HG02943 (cell line): Measurements from ENCODE around the gene OR6C65.
"Not testable (repeated sequence)": the region's sequence is repeated elsewhere in the genome, so short reads cannot be mapped to it uniquely, and the experiment has no call there.

Experiments
- ATAC-seq: cut with Tn5 transposase; IDR thresholded peaks from one replicate; pipeline ENCODE4 v1.9.1; 2021; ENCODE audit warnings: mild to moderate bottlenecking, low read depth, moderate library complexity; ENCODE audit not compliant: unreplicated experiment

OR6C65 gene

GRCh38 chr12:55400229-55400628, at the start of gene OR6C65:
Gene OR6C65, plus strand, starts transcription at chr12:55400529. Its CDS starts 0 bp downstream, at chr12:55400529.
- ATAC-seq, result no peak

DNA sequence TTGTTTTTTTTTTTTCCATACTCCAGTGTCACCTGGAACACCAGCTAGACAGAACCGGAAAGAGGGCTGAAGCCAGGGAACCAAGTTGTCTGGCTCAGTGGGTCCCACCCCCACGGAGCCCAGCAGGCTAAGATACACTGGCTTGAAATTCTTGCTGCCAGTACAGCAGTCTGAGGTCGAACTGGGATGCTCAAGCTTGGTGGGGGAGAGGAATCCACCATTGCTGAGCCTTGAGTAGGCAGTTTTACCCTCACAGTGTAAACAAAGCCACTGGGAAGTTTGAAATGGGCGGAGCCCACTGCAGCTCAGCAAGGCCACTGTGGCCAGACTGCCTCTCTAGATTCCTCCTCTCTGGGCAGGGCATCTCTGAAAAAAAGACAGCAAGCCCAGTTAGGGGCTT, 45.0 kb upstream of the OR6C65 start:
- ATAC-seq, result not testable (repeated sequence)

GRCh38 chr12:55362675-55363074, 37.7 kb upstream of the OR6C65 start, which contains the start of gene OR6C75:
Gene OR6C75, plus strand, starts transcription at chr12:55362975. Its CDS starts 2,136 bp downstream, at chr12:55365111.
- no peak for ATAC-seq

- ATAC-seq, result no peak
Observed at GRCh38 chr12:55365086-55365485, 35.2 kb upstream of the OR6C65 start.

DNA sequence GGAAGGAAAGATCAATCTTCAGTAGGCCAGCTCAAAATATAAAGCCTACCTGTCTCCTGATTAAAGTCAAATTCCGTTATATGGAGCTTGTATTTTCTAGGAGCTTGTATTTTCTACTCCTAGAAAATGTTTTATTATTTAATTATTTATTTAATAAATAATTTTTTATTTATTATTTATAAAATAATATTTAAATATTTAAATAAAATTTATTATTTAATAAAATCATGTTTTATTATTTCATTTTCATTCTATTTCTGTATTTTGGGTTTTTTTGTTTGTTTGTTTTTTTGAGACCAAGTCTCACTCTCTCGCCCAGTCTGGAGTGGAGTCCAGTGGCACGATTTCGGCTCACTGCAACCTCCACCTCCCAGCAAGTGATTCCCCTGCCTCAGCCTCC, 27.8 kb upstream of the OR6C65 start:
- no peak for ATAC-seq

DNA sequence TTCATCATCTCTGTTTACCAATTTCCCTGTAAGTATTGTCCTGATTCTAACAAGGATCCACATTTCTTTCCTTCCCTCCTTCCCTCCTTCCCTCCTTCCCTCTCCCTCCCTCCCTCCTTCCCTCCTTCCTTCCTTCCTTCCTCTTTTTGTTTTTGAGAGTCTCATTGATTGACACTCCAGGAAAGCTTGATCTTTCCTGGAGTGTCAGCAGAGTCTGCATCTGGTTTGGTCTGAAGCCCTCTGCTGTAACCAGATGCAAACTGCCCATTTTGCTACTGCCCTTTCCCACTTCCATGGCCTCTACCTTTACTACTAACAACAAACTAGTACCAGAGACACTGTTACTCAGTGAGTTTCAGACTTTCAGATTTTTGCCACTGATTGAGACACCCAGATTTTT, 14.4 kb upstream of the OR6C65 start:
- no peak for ATAC-seq

- no peak for ATAC-seq
Observed at GRCh38 chr12:55392032-55392795, 8.1 kb upstream of the OR6C65 start.

GRCh38 chr12:55396326-55396725, 4.0 kb upstream of the OR6C65 start:
- ATAC-seq, result no peak

- ATAC-seq, result no peak
Observed at GRCh38 chr12:55407866-55408265, 7.5 kb downstream of the OR6C65 start.

GRCh38 chr12:55409133-55409532, 8.8 kb downstream of the OR6C65 start:
- not testable (repeated sequence) for ATAC-seq

DNA sequence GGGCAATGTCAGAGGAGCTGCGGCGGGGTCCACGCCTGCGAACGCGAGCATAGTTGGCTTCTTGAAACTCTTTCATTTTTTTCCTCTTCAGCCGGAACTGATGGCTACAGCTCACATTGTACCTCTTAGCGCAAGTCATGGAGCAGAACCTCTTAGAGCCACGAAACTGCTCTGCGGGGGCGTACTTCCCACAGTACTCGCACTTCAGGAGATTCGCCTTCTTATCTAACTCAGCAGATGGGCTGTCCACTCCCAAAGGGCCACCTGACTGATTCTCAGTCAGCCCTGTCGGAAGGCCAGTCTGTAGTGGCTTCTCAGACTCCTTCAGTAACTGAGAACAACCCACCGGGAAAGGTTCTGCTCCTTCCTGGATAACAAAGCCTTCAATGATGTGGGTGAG, 11.8 kb downstream of the OR6C65 start:
- not testable (repeated sequence) for ATAC-seq

DNA sequence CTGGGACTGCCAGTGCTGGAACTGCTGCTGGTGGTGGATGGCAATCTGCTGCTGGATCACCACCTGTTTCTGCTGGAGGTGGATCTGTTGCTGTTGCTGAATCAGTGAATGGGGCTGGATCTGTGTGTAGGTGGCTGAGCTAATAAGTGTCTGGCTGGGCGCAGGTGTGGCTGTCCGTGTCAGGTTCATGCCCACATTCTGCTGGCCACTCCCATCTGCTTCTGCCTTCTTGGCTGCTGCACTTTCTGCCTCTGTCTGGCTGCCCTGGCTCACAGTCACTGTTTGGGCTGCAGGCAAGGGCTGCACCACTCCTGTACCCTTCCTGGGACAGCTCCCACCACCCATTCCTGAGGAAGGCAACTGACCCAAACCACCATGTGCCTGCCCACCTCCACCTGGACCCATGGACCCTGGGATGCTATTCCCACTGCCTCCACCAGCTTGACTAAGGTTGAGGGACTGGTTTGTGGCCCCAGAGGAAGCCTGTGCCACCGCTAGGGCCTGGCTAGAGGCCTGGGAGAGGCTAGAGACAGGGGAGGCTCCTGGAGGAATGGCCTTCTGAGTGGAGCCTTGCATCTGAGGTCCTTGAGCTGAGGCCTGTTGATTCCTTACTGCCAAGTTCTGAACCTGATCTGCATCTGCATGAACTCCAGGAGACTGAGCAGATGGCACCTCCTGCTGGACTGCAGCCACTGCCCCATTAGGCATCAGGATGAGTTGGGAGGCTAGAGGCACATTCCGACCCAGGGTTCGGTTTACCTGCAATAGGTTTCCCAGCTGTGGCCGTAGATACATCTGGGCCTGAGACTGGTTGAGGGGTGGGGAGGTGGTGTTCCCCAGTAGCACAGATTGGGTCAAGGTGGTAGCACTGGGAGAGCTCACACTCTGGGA, 13.4 kb downstream of the OR6C65 start:
- not testable (repeated sequence) for ATAC-seq

GRCh38 chr12:55414396-55414823, 14.1 kb downstream of the OR6C65 start:
- ATAC-seq, result not testable (repeated sequence)

DNA sequence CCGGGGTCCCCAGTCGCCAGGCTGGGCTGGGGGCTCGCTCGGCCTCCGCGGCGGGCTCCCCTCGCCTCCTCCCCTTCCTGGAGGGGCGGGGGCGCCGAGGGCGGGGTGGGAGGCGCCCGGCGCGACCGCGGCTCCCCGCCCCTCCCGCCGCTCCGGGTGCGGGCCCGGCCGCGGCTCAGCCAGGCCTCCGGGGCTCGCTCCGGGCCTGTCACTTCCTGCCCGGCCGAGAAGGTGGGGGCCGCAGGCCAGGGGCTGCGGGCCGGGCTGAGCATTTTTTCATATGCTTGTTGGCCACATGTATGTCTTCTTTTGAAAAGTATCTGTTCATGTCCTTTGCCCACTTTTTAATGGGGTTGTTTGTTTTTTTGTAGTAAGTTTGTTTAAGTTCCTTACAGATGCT, 14.6 kb downstream of the OR6C65 start:
- ATAC-seq, result not testable (repeated sequence)

DNA sequence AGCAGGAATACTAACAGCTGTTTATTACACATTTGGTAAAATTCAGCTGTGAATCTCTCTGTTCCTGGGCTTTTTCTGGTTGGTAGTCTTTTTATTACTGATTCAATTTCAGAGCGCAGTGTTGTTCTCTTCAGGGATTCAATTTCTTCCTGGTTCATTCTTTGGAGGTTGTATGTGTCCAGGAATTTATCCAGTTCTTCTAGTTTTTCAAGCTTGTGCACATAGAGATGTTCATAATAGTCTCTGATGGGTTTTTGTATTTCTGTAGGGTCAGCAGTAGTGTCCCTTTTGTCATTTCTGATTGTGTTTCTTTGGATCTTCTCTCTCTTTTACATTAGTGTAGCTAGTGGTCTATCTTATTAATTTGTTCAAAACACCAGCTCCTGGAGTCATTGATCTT, 16.6 kb downstream of the OR6C65 start:
- ATAC-seq, result no peak

DNA sequence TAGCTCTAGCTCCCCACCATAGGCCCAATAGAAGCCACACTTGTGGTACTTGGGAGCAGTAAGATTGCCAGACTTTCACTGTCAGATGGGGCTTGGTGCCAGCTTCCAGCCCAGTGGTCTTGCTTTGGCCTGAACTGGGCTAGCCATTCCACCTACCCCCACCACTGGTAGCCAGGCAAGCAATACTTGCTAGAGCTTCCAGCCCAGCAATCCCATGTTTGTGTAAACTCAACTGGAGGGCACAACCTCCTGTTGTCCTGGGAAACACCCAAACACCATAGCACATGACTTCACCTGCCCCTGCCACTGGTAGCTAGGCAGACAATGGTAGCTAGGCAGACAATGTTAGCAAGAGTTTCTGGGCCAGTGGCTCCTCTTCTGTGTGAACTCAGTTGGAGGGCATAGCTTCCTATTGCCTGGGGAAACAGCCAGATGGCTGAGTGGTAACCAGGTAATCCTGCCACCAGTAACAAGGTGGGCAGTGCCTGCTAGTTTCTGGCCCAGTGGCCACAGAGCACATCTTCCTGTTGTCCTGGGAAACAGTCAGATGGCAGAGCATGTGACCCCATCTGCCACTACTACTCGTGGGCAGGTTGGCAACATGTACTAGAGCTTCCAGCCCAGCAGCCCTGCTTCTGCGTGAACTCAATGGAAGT, 20.1 kb downstream of the OR6C65 start:
- ATAC-seq, result no peak

- ATAC-seq, result no peak
Observed at GRCh38 chr12:55425954-55426353, 25.6 kb downstream of the OR6C65 start, which contains the start of gene OR6C76. Gene OR6C76, plus strand, starts transcription at chr12:55426254. Its CDS starts 0 bp downstream, at chr12:55426254.

DNA sequence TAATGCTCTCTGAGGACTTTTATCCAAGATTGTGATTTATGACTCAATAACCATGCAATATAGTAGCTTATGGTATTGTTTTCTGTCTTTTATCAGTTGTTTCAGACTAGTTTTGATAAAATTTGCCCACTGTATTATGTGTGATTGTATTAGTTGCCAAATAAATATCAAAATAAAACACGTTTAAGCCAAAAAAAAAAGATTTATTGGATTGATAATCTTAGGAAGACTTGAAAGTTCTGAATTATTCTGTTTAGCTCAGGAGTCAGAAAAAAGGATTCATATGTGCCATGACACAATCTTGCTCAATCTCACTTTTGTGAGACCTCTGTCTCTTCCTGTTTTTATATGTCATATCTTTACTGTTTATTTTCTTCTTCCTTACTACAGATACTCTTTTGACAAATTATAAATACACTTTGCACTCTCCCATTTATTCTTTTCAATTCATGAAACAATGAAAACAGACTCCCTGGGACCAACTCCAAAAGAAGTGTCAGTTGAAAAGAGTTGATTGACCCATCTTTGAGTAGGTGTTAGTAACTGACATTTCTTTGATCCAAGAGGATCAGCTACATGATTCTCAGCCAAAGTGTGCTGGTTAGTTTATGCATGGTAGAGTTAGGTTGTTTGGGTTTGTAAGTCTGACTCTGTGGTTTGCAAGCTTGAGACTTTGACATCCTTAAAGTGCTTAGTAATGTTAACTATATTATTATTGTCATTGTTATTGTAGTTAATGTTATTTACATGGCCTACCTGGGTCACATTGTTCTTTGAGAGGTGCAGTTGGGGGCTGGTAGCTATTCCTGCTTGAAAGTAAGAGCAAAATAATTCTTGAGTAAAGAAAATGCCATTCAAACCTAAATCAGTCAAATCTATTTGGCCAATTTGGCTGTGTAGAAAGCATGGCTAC, 28.3 kb downstream of the OR6C65 start:
- ATAC-seq, result no peak

GRCh38 chr12:55441233-55441632, 40.9 kb downstream of the OR6C65 start:
- not testable (repeated sequence) for ATAC-seq

DNA sequence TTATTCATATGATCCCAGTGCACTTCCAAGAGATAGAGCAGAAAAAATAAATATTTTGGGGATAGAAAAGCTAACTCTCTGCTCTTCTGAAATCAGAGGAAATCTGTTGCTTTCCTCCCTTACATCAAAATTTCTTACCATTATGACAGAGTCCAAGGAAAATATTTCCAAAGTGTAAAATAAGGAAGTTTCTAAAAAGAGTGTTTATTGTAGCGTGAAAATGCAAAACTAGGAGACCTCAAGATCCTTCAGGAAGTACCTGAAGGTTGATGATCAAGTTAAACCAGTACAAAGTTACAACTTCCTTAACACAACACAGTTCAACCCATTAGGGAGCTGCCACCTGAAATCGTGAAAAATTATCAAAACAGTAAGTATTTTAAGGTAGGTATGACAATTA, 43.4 kb downstream of the OR6C65 start, which contains the start of gene OR6C2:
OR6C2 (plus strand) TSS at position 301 of the 400 bp plus-strand sequence. CDS start 8,138 bp downstream, outside the sequence.
- no peak for ATAC-seq
